GM19372 (cell line): Measurements from ENCODE around the gene SLC39A11.

Experiments
- ATAC-seq: cut with Tn5 transposase; IDR thresholded peaks from one replicate; pipeline ENCODE4 v1.9.1; 2021; ENCODE audit warnings: mild to moderate bottlenecking, low read depth, moderate library complexity; ENCODE audit not compliant: unreplicated experiment

Gene SLC39A11

DNA sequence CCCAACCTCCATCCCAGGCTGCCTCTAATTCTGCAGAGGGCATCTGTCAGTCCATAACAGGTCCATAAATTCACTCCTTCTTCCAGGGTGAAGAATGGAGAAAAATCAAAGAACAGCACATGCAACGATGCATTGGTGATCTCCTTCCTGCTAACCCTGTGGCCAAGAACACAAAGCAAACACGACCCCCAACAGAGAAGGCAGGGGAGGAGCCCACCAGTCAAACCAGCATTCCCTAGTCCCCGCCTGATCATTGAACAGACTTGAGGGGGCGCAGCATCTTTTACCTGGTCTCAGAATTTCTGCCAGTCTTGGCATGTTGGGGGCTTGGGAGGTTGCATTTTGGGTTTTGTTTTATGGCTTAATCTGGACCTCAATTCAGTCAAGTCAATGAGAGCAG is 476.0 kb downstream of the SLC39A11 start:
- no peak for ATAC-seq

DNA sequence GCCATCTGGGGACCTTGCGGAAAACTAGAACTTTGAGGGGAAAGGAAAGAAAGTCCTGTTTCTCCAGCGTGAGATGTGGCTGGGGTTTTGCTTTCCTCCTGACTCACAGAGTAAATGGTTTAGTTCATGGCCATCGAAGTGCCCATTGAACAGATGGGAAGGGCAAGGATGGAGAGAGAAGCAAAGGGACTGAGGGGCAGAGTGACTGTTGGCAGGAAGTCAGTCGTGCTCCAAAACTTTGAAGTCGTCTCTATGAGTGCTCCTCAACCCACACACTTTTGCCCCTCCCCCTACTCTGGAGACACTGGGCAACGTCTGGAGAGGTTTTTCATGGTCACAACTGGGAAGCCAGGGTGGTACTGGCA is 476.9 kb downstream of the SLC39A11 start:
- ATAC-seq = no peak

DNA sequence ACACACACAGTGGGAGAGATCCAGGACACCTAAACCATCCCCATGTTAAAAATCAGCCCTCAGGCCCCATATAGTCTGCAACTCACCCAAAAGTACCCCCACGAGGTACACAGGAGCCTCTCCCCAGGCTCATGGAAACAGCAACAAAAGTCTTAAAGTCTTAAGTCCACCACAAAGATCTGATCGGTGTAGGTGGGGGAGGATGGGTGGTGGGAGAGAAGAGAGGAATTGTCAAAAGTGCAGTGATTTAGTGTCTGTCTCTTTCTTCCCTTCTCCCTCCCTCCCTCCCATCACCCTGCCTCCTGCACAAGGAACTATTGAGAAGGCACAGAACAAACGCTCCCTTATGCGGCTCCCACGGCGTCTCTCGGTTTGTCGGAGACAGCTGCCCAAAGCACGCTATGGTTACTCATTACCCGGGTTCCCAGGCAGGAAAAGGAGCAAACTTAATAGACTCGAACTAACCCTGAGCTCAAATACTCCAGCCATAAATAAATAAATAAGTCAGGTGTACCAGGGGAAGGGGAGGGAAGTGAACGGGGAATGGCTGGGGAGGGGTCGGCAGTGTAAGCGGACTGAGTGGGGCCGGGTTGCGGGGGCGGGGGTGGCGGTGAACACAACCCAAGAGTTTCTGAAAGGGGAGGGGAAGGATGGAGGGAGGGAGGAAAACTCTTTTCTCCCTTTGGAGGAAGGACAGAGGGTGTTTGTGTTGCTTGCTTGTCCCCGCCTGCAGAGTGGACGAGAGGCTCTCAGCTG is 477.4 kb downstream of the SLC39A11 start:
- peak; percentile 44 for ATAC-seq

DNA sequence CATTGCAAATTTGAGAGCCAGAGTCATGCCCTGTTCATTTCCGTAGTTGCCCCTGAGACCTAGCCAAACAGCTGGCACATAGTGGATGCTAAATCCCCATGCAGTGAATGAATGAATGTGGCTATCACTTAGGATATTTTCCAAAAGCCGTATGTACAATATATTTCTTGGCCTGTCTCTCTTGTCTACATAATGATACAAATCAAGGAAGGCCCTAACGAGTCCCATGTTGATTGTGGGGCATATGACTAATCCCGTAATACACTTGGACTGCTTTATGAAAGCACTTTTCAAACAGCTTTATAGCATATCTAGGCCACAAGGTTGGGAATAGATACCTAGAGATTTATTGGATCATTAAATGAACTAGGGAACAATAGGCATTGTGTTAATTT is 478.0 kb downstream of the SLC39A11 start:
- no peak for ATAC-seq

DNA sequence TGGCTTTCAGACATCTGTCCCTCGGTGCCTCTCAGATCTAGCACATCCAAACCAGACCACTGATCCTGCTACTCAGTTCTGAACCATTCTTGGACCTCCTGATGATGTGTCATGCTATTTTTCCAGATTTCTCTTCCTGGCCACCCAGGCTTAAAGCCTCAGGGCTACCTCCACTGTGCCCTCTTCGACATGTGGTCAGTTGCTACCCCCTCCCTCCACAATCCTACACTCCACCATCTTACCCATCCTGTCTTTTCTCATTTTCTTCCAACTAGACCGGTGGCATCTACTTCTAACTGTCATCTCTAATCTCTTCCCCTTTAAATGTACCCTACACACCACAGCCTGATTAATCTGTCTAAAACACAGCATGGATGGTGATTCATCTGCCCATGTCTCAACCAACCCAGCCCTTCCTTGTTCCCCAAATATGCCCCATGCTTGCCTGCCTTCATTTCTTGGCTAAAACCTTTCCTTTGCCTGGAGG is 478.6 kb downstream of the SLC39A11 start:
- ATAC-seq = no peak

DNA sequence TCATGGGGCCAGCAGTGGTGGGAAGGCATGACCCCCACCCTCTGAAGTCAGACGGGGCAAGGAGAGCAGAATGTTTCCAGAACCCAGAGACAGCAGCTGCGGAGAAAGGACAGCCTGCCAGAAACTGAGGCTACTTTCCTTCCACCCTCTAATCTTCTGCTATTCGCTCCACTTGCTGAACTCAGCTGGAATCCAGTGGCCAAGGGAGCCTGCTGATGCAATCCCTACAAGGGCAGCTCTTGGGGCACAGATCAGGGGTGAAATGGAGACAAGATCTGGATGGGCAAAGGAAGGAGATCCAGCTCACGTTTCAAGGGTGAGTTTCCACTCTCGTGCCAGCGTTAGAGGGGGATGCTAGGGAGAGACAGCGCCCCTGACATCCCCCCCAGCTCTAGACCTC is 479.1 kb downstream of the SLC39A11 start:
- no peak for ATAC-seq

DNA sequence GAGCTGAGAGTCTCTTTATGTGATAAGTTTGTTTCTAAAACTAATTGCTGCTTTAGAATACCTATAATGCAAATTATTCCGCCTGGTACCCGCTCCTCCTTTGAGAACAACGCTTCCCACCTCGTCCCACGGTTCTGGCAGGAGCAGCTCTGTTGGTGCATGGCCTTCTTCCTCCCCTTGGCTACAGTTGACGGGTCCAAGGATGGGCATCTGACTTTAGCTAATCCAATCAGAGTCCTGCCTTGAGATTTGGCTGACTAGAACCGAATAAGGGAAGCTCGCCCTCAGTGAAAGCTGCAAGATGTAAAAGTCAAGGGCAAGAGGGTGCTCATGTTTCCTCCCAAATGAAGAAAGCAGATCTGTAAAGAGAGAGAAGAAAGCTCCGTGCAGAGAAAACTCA is 481.3 kb downstream of the SLC39A11 start:
- no peak for ATAC-seq

DNA sequence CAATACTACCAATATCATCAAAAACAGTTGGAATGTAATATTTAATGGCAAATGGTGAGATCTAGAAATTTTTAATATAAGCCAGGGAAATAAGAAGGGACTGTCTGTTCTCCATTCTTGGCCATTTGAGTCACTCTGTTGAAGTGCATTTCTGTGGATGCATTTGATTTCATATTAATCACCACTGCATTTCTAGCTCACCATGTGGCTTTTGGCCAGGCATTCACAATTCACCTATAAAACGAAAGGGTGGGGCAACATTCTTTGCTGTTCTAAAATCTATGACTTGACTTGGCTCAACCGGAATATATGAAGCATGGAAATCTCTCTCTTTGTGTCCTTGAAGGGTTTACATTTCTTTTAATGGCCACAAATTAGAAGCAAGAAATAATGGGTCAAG is 483.0 kb downstream of the SLC39A11 start:
- ATAC-seq = no peak

DNA sequence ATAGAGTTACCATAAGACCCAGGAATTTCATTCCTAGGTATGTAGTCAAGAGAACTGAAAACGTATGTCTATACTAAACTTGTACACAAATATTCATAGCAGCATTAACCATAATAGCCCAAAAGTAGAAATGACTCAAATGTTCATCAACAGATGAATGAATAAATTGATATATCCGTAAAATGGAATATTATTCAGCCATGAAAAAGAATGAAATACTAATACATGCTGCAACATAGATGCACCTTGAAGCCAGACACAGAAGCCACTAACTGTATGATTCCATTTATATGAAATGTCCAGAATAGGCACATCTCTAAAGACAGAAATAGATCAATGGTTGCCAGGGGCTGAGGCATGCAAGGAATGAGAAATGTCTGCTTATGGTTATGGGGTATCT is 484.1 kb downstream of the SLC39A11 start:
- ATAC-seq = no peak

DNA sequence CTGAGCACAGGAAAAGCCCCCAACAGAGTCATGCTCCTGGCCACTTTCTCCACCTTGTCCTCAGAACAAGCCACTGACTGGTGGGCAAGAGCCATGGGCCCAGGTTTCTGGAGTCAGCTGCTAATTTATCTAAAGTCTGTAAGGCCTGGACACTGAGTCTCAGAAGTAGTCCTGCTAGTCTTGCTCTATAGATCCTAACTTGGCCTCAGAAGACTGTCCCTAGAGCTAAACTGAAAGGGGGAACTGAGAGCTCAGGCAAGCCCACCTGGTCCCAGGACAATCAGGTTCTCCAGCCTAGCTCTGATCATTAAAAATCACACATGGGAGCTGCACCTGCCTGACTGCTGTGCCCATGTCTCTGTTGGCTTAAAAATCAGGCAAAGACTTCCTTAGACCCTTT is 485.8 kb downstream of the SLC39A11 start:
- no peak for ATAC-seq

DNA sequence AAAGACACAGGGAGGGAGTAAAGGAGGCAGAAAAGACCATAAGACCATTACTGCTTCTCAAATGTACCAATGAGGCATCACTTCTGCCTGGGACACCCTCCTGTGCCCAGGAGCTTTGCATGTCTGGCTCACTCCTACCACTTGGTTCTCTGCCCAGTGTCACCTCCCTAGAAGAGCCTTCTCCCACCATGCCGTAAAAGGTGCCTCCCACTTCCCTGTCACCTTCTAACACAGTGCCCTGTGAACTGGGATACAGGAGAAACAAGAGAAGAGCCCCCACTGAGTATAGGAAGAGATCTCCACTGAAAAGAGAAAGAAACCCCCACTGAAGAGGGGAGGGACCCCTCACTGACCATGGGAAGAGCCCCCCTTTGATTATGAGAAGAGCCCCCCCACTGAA is 486.9 kb downstream of the SLC39A11 start:
- no peak for ATAC-seq

DNA sequence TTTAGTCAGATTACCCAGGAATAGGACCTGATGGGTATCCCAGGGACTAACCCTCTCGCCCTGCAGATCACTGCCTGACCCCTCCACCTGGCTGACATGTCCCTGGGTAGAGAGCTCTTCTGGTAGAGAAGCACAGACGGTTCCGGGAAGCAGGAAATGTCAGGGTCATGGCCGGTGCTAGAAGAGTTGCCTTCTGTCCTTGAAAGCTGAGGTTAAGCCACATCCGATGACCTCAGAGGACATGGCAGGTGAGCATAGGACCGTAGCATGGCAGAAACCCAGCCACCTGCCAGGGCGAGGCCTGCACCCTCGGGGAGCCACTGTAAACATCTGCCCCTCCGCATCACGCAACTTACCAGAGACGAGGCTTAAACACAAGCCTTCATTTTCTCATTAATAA is 488.0 kb downstream of the SLC39A11 start:
- no peak for ATAC-seq

DNA sequence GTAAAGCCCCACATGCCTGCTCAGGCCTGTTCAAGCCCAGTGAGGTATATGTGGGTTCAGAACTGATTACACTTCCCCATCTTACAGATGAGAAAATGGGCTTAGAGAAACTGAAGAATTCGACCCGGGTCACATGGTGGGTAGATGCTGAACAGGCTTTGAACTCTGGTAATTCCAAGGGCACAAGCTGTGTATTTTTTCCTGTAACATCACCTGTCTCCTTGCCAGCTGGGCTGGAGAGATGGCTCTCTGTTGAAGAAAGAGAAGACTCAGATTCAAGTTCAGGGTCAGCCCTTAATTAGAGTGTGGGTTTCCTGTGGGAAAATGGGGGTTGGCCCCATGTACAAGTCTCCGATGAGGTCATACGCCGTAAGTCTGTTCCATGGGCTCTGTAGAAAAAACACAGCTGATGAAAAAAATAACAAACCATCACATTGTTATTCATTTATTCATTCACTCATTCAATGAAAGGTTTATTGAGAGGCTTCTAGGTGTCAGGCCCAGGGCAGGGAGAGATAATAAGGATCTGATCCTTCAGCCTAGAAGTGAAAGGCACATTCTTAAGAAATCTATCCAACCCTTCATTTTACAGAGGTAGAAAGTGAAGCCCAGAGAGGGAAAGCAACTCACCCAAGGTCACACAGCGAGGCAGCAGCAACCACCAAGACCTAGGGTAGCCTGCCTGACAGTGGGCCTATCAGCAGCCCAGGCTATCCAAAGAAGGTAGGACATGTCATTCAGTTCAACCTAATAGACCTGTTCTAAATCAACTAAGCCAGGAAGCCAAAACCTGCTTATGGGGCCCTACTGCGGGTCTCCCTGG is 488.9 kb downstream of the SLC39A11 start:
- ATAC-seq = no peak

DNA sequence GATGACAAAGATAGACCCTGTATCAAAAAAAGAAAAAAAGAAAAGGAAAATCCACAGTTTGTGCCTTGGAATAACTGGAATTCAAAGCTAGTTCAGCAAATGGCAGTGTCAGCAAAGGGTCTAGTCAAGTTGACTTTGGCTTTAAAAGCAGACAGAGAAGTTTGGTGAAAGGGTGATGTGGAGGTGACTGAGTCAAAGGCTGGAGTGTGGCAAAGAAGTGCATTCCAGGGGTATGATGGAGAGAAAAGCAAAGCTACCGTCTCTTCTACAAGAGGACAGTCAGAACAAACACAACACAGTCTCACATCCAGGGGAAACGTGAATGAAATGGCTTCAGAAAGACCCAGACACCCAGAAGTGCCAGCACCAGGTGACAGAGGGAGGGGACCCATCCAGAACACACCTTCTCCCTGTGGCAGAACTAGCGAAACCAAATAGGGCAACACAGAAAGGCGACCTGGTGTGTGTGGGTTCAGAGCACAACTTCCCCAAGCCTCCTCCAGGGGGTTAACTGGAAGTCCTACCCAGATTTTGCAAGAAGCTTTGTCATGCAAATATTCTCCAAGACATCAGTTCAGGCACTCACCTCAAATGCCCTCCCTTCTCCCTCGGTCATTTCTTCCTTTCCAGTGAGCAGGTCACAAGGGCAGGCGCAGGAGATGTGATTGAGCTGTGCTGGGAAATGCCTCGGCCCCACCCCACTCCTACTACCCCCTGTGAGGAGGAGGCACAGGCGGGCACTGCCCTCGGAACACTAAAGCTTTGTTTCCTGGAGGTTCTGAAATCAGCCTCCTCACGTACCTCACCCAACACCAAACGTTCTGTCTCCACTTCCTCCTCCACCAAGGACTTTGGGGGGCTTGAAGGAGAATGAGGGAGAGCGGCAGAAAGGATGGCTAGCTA is 489.7 kb downstream of the SLC39A11 start:
- ATAC-seq = no peak

DNA sequence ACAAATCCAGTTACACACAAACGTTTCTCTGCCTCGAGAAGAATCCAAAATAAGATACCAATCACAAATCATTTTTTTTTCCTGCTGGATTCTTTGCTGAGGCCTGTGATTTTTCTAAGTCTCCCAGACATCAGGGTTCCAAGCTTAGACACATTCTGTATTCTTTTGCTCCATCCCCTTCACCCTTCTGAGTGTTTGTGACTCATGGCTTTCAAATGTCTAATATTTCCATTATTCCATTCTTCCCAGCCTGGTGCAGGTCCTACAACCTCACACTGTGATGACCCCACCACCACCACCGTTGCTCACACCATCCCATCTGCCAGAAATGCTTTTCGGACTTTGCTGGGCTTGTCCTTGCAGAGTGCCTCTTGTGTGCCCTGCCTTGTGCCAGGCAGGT is 491.6 kb downstream of the SLC39A11 start:
- no peak for ATAC-seq

DNA sequence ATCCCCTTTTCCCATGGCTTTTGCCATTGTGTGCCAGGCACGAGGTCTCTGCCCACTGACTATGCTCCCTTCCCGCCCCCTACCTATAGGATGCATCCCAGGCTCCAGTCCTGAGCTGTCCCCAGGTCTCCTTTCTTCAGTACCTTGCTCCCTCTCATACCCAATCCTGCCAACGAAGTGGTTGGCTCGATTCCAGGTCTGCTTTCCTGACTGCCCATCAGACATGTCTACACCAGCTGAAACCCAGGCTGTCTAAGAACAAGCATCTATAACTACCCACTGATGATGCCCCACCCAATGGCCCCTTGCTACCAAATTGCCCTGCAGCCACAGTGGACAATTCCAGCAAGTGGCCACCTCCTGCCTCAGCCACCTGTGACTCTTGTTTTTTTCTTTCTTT is 492.6 kb downstream of the SLC39A11 start:
- ATAC-seq = no peak

DNA sequence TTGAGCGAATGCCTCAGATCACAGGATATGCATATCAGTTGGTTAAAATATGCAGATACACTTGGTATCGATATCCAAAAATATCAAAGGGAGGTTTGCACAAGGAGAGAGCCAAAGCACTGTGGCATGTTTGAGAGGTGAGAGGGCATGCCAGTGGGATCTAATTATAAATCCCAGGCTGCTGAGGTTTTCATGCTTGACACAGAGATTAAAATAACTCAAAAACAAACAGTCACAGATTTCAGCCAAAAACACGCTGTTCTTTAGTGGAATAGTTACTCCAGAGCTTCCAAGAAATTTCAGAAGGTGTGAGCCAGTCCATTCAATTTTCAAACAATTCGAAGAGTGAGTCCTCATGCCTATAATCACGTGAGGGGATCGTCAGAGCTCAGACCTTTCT is 493.8 kb downstream of the SLC39A11 start:
- no peak for ATAC-seq

DNA sequence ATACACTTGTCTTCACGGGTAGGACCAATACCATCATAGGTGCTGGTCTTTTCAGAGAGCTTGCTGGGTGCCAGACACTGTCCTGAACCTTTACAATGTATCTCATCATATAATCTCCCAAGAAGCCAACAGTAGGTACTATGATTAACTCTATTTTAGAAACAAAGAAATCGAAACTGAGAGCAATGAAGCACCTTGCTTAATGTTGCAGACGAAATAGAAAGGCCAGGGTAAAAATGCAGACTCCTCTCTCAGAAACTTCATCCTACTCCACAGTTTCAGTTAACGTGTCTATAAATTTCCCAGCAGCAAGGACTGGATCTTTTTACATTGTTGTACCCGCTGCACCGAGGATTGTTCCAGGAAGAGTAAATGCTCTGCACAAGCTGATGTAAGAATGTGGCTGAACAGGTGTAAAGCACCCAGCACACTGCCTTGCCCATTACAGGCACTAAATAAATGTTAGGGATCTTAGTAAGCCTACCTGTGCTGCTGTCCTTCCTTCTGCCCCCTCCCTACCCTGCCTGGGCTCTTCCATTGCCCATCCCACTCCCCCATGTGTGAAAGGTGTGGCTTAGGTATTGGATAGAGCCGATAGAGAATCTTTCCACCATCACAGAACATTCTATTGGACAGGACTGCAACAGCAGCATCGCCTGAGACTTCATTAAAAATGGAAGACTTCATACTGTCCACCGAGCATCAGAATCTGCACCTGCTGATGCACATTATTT is 495.0 kb downstream of the SLC39A11 start:
- ATAC-seq = no peak
